Loucy (cell line): Measurements from ENCODE around the gene ARSK.

Experiments used
- H2AFZ ChIP-seq: fragments of 200-600 bp; sonication (generic); 2 replicates; pipeline ENCODE4 v1.6.0; 2016; ENCODE audit warnings: antibody characterized with exemption, mild to moderate bottlenecking, low read length, moderate library complexity
- H3F3A ChIP-seq: fragments of 200-600 bp; 2 replicates; pipeline ENCODE4 v1.6.0; 2016; ENCODE audit warnings: antibody characterized with exemption, low read depth, mild to moderate bottlenecking
- H3K27me3 ChIP-seq: fragments of 200-600 bp; sonication (generic); 2 replicates; pipeline ENCODE4 v1.6.1; 2014; ENCODE audit warnings: low read length, mild to moderate bottlenecking; ENCODE audit not compliant: insufficient read depth, poor library complexity, severe bottlenecking
- H3K36me3 ChIP-seq: fragments of 200-600 bp; sonication (generic); 2 replicates; pipeline ENCODE4 v1.6.1; 2016; ENCODE audit warnings: low read length; ENCODE audit not compliant: insufficient read depth
- H3K4me1 ChIP-seq: fragments of 200-600 bp; sonication (generic); 2 replicates; pipeline ENCODE4 v1.5.1; 2014; ENCODE audit warnings: low read length, mild to moderate bottlenecking; ENCODE audit not compliant: insufficient read depth, poor library complexity, severe bottlenecking
- H3K4me2 ChIP-seq: fragments of 200-600 bp; sonication (generic); 2 replicates; pipeline ENCODE4 v1.6.0; 2014; ENCODE audit warnings: antibody characterized with exemption, low read length, low read depth, mild to moderate bottlenecking; ENCODE audit not compliant: poor library complexity, severe bottlenecking
- H3K4me3 ChIP-seq: fragments of 200-600 bp; sonication (generic); 2 replicates; pipeline ENCODE4 v1.5.1; 2014; ENCODE audit warnings: low read length, mild to moderate bottlenecking, mixed read lengths; ENCODE audit not compliant: poor library complexity, severe bottlenecking
- H3K79me2 ChIP-seq: fragments of 200-600 bp; sonication (generic); 2 replicates; pipeline ENCODE4 v1.6.1; 2014; ENCODE audit warnings: low read length; ENCODE audit not compliant: insufficient read depth
- H3K9ac ChIP-seq: fragments of 200-600 bp; sonication (generic); 2 replicates; pipeline ENCODE4 v1.6.0; 2014; ENCODE audit warnings: mild to moderate bottlenecking, low read depth, low read length, moderate library complexity; ENCODE audit not compliant: poor library complexity, severe bottlenecking
- H3K9me2 ChIP-seq: fragments of 200-600 bp; sonication (generic); replicated peaks from 2 replicates; pipeline ENCODE4 v1.6.1; 2016; ENCODE audit warnings: low read depth, low read length, mixed read lengths
- H3K9me3 ChIP-seq: fragments of 200-600 bp; sonication (generic); 2 replicates; pipeline ENCODE4 v1.6.1; 2014; ENCODE audit warnings: mild to moderate bottlenecking, antibody characterized with exemption, low read length, low read depth; ENCODE audit not compliant: insufficient read depth
- H4K20me1 ChIP-seq: fragments of 200-600 bp; sonication (generic); 2 replicates; pipeline ENCODE4 v1.6.0; 2014; ENCODE audit warnings: antibody characterized with exemption, low read length, mild to moderate bottlenecking; ENCODE audit not compliant: insufficient read depth, poor library complexity, severe bottlenecking
- EZH2phosphoT487 ChIP-seq: fragments of 200-600 bp; IDR thresholded peaks from 2 replicates; pipeline ENCODE4 v1.6.1; 2018; ENCODE audit warnings: antibody characterized with exemption, mild to moderate bottlenecking, moderate library complexity, borderline replicate concordance
- TF ChIP-seq, protein P1 (sequence below): fragments of 200-600 bp; sonication (generic); conservative IDR thresholded peaks from 2 replicates; pipeline ENCODE4 v1.5.1; 2014; ENCODE audit warnings: mild to moderate bottlenecking, antibody characterized with exemption, low read length

The ARSK gene

GRCh38 chr5:95595289-95595931, 40.5 kb downstream of the ARSK start:
- H3K9me2 ChIP-seq = no peaks in the 10 kb centered on the region
- no peaks in the 10 kb centered on the region for H3K27me3 ChIP-seq
- no peak for TF ChIP-seq EZH2phosphoT487
- TF ChIP-seq, protein P1, sequence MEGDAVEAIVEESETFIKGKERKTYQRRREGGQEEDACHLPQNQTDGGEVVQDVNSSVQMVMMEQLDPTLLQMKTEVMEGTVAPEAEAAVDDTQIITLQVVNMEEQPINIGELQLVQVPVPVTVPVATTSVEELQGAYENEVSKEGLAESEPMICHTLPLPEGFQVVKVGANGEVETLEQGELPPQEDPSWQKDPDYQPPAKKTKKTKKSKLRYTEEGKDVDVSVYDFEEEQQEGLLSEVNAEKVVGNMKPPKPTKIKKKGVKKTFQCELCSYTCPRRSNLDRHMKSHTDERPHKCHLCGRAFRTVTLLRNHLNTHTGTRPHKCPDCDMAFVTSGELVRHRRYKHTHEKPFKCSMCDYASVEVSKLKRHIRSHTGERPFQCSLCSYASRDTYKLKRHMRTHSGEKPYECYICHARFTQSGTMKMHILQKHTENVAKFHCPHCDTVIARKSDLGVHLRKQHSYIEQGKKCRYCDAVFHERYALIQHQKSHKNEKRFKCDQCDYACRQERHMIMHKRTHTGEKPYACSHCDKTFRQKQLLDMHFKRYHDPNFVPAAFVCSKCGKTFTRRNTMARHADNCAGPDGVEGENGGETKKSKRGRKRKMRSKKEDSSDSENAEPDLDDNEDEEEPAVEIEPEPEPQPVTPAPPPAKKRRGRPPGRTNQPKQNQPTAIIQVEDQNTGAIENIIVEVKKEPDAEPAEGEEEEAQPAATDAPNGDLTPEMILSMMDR = no peak
- peaks cover 17% of the 10 kb centered on the region for H3K4me1 ChIP-seq
- H2AFZ ChIP-seq = no peak overlapping the region
- no peaks in the 10 kb centered on the region for H4K20me1 ChIP-seq
- no peak overlapping the region for H3K4me2 ChIP-seq
- H3K9ac ChIP-seq = no peak overlapping the region
- H3F3A ChIP-seq = 0 out of 2 replicates have a peak, but pooled peaks cover 4% of the 10 kb centered on the region
- H3K79me2 ChIP-seq = no peaks in the 10 kb centered on the region
- H3K9me3 ChIP-seq = no peaks in the 10 kb centered on the region
- H3K4me3 ChIP-seq = no peak overlapping the region
- H3K36me3 ChIP-seq = no peaks in the 10 kb centered on the region

GRCh38 chr5:95599252-95599651, 44.4 kb downstream of the ARSK start:
- Histone ChIP-seq H3K9ac (no peak overlapping the region), H3K4me3 (no peak overlapping the region), H3K79me2 (no peaks in the 10 kb centered on the region), H3K9me2 (no peaks in the 10 kb centered on the region), H3F3A (no peaks in the 10 kb centered on the region), H2AFZ (no peak overlapping the region), H3K9me3 (no peaks in the 10 kb centered on the region), H4K20me1 (no peaks in the 10 kb centered on the region), H3K27me3 (no peaks in the 10 kb centered on the region), H3K36me3 (no peaks in the 10 kb centered on the region), H3K4me1 (peaks cover 11% of the 10 kb centered on the region), H3K4me2 (no peak overlapping the region)
- TF ChIP-seq, protein P1 = no peak
- TF ChIP-seq EZH2phosphoT487 = no peak

DNA sequence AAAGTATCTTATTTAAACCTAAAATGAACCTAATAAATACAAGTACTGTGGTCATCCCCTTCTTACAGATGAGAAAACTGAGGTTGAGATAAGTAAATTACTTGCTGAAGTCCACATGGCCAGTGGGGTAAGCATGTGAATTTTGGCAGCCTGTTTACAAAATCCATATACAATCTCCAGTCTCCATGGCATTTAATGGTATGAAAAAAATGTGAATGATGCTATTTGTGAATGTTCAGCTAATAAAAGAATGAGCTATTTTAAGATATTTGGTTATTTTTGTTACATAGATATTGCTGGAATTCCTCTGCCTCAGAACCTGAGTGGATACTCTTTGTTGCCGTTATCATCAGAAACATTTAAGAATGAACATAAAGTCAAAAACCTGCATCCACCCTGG, 45.7 kb downstream of the ARSK start:
- no peak overlapping the region for H3K4me3 ChIP-seq
- H4K20me1 ChIP-seq = no peaks in the 10 kb centered on the region
- TF ChIP-seq, protein P1 = no peak
- TF ChIP-seq EZH2phosphoT487 = no peak
- no peak overlapping the region for H3K9ac ChIP-seq
- no peaks in the 10 kb centered on the region for H3K36me3 ChIP-seq
- H3K4me1 ChIP-seq = peaks cover 11% of the 10 kb centered on the region
- no peaks in the 10 kb centered on the region for H3K9me2 ChIP-seq
- no peaks in the 10 kb centered on the region for H3F3A ChIP-seq
- H3K27me3 ChIP-seq = no peaks in the 10 kb centered on the region
- H2AFZ ChIP-seq = no peak overlapping the region
- no peaks in the 10 kb centered on the region for H3K79me2 ChIP-seq
- H3K9me3 ChIP-seq = no peaks in the 10 kb centered on the region
- no peak overlapping the region for H3K4me2 ChIP-seq
